ENCODE results near the gene PHF21A. TPM values are rescaled to one million over a fixed set of nuclear protein-coding genes. Genes with fewer than 3 reads are reported as not detected.

PHF21A gene
- polyA plus RNA-seq, 6 donors from 2014 or later: 0.28 to 19.0 (median 12.3) TPM

- H3K27me3 Mint-ChIP-seq: peaks cover 0 to 10% (median 0%) of the 10 kb centered on the region in 3 donors
- H3K4me1 Mint-ChIP-seq: peaks cover 10 to 17% (median 16%) of the 10 kb centered on the region in 3 donors
- peak; percentile 86 for ATAC-seq (ENCODE audit: low read depth in 2 of 2)
- peak within 1 kb of the TSS; percentile 72 to 89 (median 84) for H3K4me3 Mint-ChIP-seq
- H3K27ac Mint-ChIP-seq: peak within 1 kb of the TSS in 3 of 6 donors; percentile 53 to 97 (median 87)
- peak; percentile 53 for DNase-seq
- peaks cover 0 to 1% (median 0%) of the 10 kb centered on the region in 7 donors for H3K9me3 Mint-ChIP-seq
- H3K36me3 Mint-ChIP-seq: peaks cover 5 to 6% of the 10 kb centered on the region in 2 donors
These were observed 235.9 kb downstream of the PHF21A start, which contains the start of gene MAPK8IP1 for GRCh38 chr11:45885274-45885920. TSS of gene MAPK8IP1 (plus strand) at chr11:45885651. CDS start at chr11:45885821, 170 bp downstream.

DNA sequence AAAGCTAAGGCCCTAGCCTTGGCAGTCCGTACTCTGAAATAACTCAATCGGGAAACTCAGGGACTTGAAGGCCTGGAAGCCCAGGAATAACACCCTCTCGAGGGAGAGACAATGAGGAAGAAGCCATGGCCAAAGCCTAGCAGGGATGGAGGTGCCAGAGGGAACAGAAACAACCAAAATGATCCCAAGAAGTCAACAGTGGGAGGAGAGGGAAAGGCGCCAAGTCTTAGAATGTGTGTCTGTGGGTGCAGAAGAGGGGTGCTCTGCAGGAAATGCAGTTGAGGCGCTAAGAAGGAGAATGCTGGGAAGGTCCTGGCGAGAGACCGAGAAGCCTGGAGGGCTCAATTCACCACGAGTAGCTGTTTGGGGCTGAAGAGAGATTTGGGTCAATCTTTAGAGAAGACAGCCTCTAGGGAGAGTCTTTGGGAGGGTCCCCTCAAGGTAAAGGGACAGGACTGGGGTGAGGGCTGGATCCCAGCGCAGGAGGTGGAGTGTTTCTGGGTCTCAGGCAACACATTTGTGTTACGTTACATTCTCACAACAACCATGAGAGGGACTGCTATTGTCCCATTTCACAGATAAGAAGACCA is 236.6 kb downstream of the PHF21A start:
- Mint-ChIP-seq H3K4me1 (peaks cover 10 to 17% (median 16%) of the 10 kb centered on the region in 3 donors), H3K27ac (peak overlapping the region in 2 of 6 donors; percentile 53 to 87), H3K4me3 (peak overlapping the region; percentile 72 to 88 (median 82)), H3K36me3 (peaks cover 12 to 13% of the 10 kb centered on the region in 2 donors), H3K9me3 (peaks cover 0 to 1% (median 0%) of the 10 kb centered on the region in 7 donors), H3K27me3 (peaks cover 0 to 3% (median 0%) of the 10 kb centered on the region in 3 donors)
- ATAC-seq (ENCODE audit: low read depth in 2 of 2) (no peak), DNase-seq (no peak)

Other genes starting within 250 kb of the PHF21A start
- under 1 TPM in 5 of 6 donors, not detected in 1; 0.12 to 0.35 (median 0.20) TPM for gene MAPK8IP1, start 235.8 kb downstream of the PHF21A start, polyA plus RNA-seq (ENCODE audit: low read depth in 6 of 6)
- not detected for gene FREY1, start 214.2 kb downstream of the PHF21A start, polyA plus RNA-seq (ENCODE audit: low read depth in 6 of 6)
- 10 to 100 TPM; 47.4 to 64.4 (median 60.4) TPM for gene PEX16, start 203.6 kb downstream of the PHF21A start, polyA plus RNA-seq (ENCODE audit: low read depth in 6 of 6)
- gene LARGE2, start 198.8 kb downstream of the PHF21A start, polyA plus RNA-seq (ENCODE audit: low read depth in 6 of 6): 10 to 100 TPM; 30.6 to 84.4 (median 37.4) TPM
- not detected for gene CREB3L1, start 156.2 kb upstream of the PHF21A start, polyA plus RNA-seq (ENCODE audit: low read depth in 6 of 6)
- gene DGKZ, start 226.0 kb upstream of the PHF21A start, polyA plus RNA-seq (ENCODE audit: low read depth in 6 of 6): 10 to 100 TPM in 1 of 6 donors, 1 to 10 TPM in 5; 2.5 to 13.7 (median 7.9) TPM